Muscle layer of colon (tissue), 2 donors: ENCODE data around the gene ALDH1A3.
A peak's percentile ranks its signal among the peaks of the same experiment; 100 is the strongest.

ENCODE experiments used
- H3K27ac ChIP-seq: one replicate; pipeline ENCODE4 v1.7.0; 2013; ENCODE audit warnings: low read depth, mild to moderate bottlenecking, low read length, moderate library complexity
- H3K27me3 ChIP-seq, 2 donors: one replicate each; pipeline ENCODE4 v1.7.0; 2013; ENCODE audit warnings: low read length in 2 of 2, mild to moderate bottlenecking in 2 of 2; ENCODE audit not compliant: insufficient read depth in 2 of 2, control insufficient read depth in 1 of 2
- H3K36me3 ChIP-seq: one replicate; pipeline ENCODE4 v1.7.0; 2013; ENCODE audit warnings: mild to moderate bottlenecking, low read length; ENCODE audit not compliant: insufficient read depth
- H3K4me1 ChIP-seq: one replicate; pipeline ENCODE4 v1.7.0; 2013; ENCODE audit warnings: mild to moderate bottlenecking, low read length; ENCODE audit not compliant: insufficient read depth
- H3K4me3 ChIP-seq, 2 donors: one replicate each; pipeline ENCODE4 v1.7.0; 2013; ENCODE audit warnings: low read length in 2 of 2, low read depth in 1 of 2, mild to moderate bottlenecking in 1 of 2, moderate library complexity in 1 of 2
- H3K9ac ChIP-seq: one replicate; pipeline ENCODE4 v1.7.0; 2013; ENCODE audit warnings: low read length
- H3K9me3 ChIP-seq: one replicate; pipeline ENCODE4 v1.7.0; 2013; ENCODE audit warnings: mild to moderate bottlenecking, low read length
- donor health status: abdominal sarcoma.
- donor health status: Adenocarcinoma of cecum.

Gene ALDH1A3

DNA sequence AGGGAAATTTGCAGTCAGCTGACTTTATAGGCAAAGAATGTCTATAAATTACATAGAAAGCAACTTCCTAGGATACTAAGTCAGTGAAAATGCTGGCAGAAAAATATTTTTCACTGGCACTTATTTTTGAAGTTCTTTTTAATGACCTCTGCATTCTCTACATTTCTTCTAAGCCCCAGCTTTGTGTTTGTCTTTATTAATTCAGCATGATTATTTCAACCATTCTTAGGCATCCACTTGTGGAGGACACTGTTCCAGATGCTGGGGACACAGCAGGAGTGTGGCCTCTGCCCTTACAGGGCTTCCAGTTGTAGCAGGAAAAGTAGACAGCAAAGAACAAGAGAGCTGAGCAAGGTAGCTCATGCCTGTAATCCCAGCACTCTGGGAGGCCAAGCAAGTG is 54.5 kb downstream of the ALDH1A3 start:
- no peaks in the 10 kb centered on the region for H3K4me1 ChIP-seq
- no peak overlapping the region for H3K27ac ChIP-seq

DNA sequence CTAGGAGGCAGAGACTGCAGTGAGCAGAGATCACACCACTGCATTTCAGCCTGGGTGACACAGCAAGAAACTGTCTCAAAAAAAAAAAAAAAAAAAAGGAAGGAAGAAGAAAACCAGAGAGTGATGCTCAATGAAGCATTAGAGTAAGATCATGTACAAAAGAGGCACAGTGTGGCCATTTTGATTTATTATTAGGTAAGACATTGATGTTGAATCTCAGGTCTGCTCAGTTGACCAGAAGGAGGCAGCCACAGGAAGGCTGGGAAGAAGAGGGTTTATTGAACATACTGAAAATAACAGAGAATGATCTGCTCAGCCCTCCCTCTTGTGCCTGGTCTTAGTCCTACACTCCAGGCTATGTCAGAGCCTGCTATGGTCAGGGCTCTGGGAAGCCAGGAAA is 55.1 kb downstream of the ALDH1A3 start:
- peaks cover 1% of the 10 kb centered on the region for H3K36me3 ChIP-seq
- no peak overlapping the region for H3K27ac ChIP-seq

More for the DNA sequence above, 54.5 kb downstream of the ALDH1A3 start:
- peaks cover 7% of the 10 kb centered on the region for H3K36me3 ChIP-seq
- no peaks in the 10 kb centered on the region for H3K27me3 ChIP-seq
- H3K9ac ChIP-seq, result no peak overlapping the region
- H3K4me3 ChIP-seq, result no peak overlapping the region
- no peaks in the 10 kb centered on the region for H3K9me3 ChIP-seq

DNA sequence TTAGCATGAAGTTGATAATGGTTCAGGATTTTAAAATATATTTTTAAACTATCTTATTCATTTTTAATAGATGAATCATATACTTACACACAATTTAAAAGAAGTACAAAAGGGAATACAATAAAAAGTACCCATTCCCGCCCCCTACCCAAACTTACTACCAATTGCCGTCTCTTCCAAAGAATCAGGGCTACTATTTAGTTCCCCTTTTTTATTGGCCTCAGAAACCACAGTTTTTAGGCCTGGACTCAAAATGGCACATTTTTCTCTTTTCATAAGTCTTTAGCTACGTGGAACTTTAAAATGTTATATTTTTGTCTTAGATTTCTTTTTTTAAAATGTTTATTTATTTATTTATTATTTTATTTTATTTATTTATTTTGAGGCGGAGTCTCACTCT is 57.5 kb downstream of the ALDH1A3 start:
- Histone ChIP-seq H3K4me3 (no peak overlapping the region), H3K36me3 (no peaks in the 10 kb centered on the region), H3K4me1 (no peaks in the 10 kb centered on the region), H3K27me3 (no peaks in the 10 kb centered on the region), H3K27ac (no peak overlapping the region), H3K9me3 (no peaks in the 10 kb centered on the region), H3K9ac (no peak overlapping the region)

More for the DNA sequence above, 55.1 kb downstream of the ALDH1A3 start:
- Histone ChIP-seq H3K4me3 (no peak overlapping the region), H3K9ac (no peak overlapping the region), H3K27me3 (no peaks in the 10 kb centered on the region), H3K9me3 (no peaks in the 10 kb centered on the region), H3K4me1 (no peaks in the 10 kb centered on the region)

DNA sequence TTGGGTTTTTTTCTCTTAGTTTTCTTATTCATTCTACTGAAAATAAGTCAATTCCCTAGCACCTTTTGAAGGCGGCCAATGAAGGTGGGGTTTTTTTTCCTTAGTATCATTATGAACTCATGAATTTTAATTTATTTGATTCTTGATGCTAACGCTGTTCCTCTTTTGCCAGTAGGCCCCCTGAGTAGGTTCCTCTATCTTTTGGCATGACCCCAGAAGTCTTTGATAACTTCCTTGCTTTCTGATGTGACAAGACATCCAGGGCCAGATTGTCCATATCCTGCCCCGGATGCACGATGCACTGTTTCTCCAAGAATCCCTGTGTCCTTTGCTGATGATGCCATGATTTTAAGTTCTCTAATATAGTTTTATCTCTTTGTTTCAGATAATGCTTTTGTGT is 60.2 kb downstream of the ALDH1A3 start:
- no peaks in the 10 kb centered on the region for H3K36me3 ChIP-seq
- H3K27me3 ChIP-seq, result no peaks in the 10 kb centered on the region
- H3K9ac ChIP-seq, result no peak overlapping the region
- no peak overlapping the region for H3K4me3 ChIP-seq
- no peak overlapping the region for H3K27ac ChIP-seq
- no peaks in the 10 kb centered on the region for H3K4me1 ChIP-seq
- no peaks in the 10 kb centered on the region for H3K9me3 ChIP-seq

DNA sequence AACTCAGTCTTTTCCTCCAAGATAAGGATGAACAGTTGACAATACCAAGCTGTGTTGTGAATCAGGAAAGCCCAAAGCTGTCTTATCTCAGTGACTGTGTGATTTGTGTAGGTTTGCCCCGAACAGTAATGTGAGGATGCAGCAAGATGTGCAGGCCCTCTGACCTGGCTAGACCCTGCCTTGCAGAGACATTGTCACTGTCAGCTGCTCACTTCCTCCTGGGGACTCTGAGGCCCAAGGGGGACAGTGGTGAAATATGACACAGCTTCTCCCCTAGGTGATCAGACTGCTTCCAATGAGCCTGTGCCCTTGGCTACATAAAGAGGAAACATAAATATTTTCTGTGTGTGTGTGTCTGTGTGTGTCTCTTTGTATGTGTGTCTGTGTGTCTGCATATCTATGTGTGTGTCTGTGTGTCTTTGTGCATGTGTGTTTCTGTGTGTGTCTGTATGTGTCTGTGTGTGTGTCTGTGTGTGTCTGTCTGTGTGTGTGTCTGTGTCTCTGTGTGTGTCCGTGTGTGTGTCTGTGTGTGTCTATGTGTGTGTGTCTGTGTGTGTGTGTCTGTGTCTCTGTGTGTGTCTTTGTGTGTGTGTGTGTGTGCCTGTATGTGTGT is 61.2 kb downstream of the ALDH1A3 start:
- Histone ChIP-seq H3K9ac (no peak overlapping the region), H3K27me3 (no peaks in the 10 kb centered on the region), H3K27ac (no peak overlapping the region), H3K4me3 (no peak overlapping the region), H3K9me3 (no peaks in the 10 kb centered on the region), H3K36me3 (no peaks in the 10 kb centered on the region), H3K4me1 (no peaks in the 10 kb centered on the region)

DNA sequence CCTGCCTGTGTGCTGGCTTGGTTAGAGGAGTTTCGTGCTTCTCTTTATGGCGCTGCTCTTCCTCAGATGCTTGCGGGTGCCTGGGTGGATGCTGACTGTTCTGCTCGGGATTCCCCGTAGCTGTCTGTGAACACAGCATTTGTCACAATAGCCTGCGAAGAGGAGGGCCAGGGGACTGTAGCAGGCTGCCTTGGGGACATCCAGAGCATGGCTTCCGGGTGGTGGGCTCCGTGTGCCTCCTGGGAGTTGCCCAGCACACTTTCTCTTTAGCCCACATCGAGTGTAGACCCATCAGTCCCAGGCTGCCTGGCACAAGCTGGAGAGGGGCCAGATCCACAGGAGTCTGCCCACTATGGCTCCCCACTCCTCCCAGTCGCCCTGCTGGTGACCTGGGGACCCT is 61.9 kb downstream of the ALDH1A3 start:
- no peak overlapping the region for H3K9ac ChIP-seq
- no peak overlapping the region for H3K4me3 ChIP-seq
- no peak overlapping the region for H3K27ac ChIP-seq
- no peaks in the 10 kb centered on the region for H3K36me3 ChIP-seq
- H3K27me3 ChIP-seq, result no peaks in the 10 kb centered on the region
- no peaks in the 10 kb centered on the region for H3K9me3 ChIP-seq
- H3K4me1 ChIP-seq, result no peaks in the 10 kb centered on the region

DNA sequence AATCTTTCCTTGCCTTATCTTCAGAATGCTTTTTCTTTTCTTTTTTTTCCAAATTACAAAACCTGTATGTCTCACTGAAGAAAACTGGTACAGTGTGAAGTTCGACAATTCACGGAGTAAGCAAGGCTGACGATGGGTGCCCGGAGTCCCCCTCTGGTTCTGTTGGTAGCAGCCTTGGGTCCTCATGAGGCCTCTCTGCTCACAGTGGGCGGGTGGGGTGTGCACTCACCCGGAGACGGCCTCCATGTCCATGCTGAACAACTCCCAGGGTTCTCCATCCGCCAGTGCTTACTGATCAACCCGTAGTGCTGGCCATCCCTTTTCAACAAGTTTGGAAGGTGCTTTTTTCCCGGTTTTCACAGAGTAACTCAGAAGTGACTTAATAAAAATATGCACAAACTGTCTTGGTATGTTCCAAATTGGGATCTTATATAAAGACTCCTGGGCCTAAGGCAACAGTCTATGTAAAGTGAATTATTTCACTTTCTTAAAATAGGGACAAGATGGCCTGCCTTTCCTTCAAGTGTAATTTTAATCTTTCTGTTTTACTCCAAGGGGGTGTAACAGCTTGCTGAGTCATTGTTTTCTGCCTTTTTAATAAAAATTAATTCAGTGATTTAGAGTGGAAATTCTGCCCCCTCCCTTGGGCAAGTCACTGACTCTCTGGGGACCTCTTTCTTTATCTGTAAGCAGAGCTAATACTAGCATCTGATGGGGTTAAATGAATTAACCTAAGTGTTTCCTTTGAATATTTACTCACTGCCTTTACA is 63.2 kb downstream of the ALDH1A3 start:
- Histone ChIP-seq H3K27me3 (no peaks in the 10 kb centered on the region), H3K27ac (no peak overlapping the region), H3K36me3 (no peaks in the 10 kb centered on the region), H3K4me3 (no peak overlapping the region), H3K9ac (no peak overlapping the region), H3K9me3 (no peaks in the 10 kb centered on the region), H3K4me1 (no peaks in the 10 kb centered on the region)

DNA sequence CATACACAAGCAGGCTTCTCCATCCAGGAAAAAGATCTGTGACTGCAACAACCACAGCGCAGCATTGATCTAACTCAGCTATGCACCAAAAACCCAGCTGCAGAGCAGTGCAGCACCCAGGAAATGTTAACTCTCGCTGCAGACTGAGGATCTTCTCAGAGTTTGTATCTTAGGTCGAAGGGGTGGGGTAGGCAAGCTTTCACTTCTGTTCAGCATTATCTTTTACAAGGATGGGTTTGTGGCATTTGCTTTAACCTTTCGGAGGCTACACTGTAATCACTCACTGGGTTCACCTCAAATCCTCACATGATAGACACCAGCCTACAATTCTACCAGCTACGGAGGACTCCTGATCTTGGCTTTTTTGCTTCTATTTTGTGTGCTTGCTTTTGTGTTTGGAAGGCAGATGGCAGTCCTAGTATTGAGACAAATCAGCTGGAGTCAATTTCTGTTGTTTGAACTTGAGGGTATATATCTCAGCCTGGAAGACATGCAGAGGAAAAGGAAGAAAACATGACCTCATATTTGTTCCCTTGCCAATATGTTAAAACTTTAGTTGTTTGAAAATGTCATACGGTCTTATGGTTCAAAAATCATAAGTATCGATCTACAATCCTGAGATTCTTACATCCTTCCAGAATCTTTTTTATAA is 64.7 kb downstream of the ALDH1A3 start:
- Histone ChIP-seq H3K27ac (peak overlapping the region; percentile 7), H3K9ac (no peak overlapping the region), H3K27me3 (no peaks in the 10 kb centered on the region), H3K9me3 (no peaks in the 10 kb centered on the region), H3K36me3 (no peaks in the 10 kb centered on the region), H3K4me1 (no peaks in the 10 kb centered on the region), H3K4me3 (no peak overlapping the region)

DNA sequence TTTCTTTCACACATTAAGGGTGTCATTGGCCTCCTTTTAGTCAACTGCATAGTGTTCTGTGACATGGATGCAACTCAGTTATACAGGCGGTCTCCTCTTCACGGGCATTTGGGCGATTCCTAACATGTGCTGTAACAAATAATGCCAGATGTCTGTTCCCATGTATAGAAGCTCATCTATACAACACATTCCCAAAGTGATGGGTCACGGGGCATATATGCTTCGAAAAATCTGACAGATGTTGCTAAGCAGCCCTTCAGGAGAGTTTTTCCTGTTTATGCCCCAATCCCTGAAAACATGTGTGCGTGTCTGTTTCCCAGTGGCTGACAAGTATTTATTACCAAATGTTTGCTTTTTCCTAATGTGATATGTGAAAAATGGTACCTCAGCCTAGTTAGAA is 65.4 kb downstream of the ALDH1A3 start:
- H3K4me3 ChIP-seq, result no peak overlapping the region
- H3K9ac ChIP-seq, result no peak overlapping the region
- H3K36me3 ChIP-seq, result no peaks in the 10 kb centered on the region
- H3K9me3 ChIP-seq, result no peaks in the 10 kb centered on the region
- no peaks in the 10 kb centered on the region for H3K4me1 ChIP-seq
- H3K27me3 ChIP-seq, result no peaks in the 10 kb centered on the region
- peak overlapping the region; percentile 7 for H3K27ac ChIP-seq

DNA sequence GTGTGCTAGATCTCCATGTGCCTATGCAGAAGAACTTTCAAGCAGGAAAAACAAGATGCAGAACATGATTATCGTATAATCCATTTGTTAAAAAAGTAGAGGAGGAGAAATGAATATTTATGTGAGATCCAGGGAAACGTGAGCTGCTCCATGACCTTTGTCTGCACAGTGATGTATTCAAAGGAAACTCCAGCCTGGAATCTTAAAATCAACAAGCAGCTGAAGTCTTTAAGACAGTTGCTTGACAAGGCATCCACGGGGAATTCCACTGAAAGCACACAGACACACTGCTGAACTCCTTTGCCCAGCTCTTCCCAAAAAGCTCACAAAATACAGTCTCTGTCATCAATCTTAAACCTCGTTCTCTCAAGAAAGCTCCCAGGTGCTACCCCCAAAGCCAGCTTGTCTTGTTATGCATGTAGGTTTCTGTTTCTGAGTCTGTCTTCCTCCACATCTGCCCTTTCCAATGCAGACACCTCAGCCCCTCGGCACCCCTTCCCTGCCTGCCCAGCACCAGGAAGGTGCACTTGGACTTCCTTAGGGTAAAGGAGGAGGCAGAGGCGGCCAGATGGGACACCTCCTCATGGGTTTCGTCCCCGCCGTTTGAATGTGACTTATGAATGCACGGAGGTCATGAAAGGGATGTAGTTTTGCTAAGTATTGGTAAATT is 68.3 kb downstream of the ALDH1A3 start:
- H3K27ac ChIP-seq, result no peak overlapping the region
- no peaks in the 10 kb centered on the region for H3K36me3 ChIP-seq
- no peaks in the 10 kb centered on the region for H3K27me3 ChIP-seq
- no peak overlapping the region for H3K9ac ChIP-seq
- no peaks in the 10 kb centered on the region for H3K9me3 ChIP-seq
- H3K4me1 ChIP-seq, result no peaks in the 10 kb centered on the region
- no peak overlapping the region for H3K4me3 ChIP-seq

DNA sequence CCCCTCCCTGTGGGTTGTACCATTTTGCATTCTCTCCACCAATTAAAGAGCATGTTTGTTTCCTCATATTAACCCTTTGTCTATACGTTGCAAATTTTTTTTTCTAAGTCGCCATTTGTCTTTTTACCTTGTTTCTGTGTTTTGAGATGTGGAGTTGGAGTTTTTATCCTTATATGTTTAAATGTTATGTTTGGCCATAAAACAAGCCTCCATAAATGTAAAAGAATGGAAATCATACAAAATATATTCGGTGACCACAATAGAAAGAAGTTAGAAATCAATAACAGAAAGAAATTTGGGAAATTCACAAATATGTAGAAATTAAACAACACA is 68.8 kb downstream of the ALDH1A3 start:
- Histone ChIP-seq H3K27ac (no peak overlapping the region), H3K36me3 (no peaks in the 10 kb centered on the region), H3K4me3 (no peak overlapping the region), H3K9me3 (no peaks in the 10 kb centered on the region), H3K4me1 (no peaks in the 10 kb centered on the region), H3K9ac (no peak overlapping the region), H3K27me3 (no peaks in the 10 kb centered on the region)
